Bladder microvascular endothelial cell (primary cell): Measurements from ENCODE around the gene FANCL. TPM values are rescaled to one million over a fixed set of nuclear protein-coding genes. Genes with fewer than 3 reads are reported as not detected.

Experiments used
- total RNA-seq: library from RNA; depleted of rRNA; stranded (reverse); fragments of >200 nt; gene quantifications from 2 replicates; pipeline ENCODE4 v1.2.3, GENCODE V29; 2014

Gene FANCL
- total RNA-seq = 13.3 and 26.9 TPM in 2 replicates

GRCh38 chr2:58240670-58241545 is at the start of gene FANCL:
FANCL (minus strand) TSS chr2:58241325; CDS start chr2:58241313, 12 bp downstream.

Other genes with a start within 250 kb of the FANCL start
- gene VRK2, start 194.5 kb downstream of the FANCL start, total RNA-seq = 29.1 and 34.2 TPM in 2 replicates